ENCODE results near the gene TNNT3.

TNNT3 gene

DNA sequence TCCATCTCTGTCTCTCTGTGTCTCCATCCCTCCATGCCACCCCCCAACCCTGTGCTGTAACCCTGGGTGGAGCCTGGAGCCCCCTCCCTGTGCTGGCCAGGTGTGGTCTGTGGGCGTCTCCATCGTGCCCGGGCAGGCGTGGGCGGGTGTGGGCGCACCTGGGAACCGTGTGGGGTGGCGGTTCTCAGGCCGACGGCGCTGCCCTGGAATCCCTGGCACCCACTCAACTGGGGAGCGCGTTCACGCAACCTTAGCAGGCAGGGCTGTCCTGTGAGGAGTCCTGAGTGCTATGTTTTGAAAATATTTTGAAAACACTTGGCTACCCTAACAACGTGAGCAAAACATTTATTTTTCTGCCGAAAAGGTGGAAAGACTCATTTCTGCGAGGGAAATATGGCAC is 4.7 kb downstream of the TNNT3 start:
- DNase-seq: no peak

GRCh38 chr11:1924646-1925372 is 5.3 kb downstream of the TNNT3 start:
- no peak for DNase-seq

GRCh38 chr11:1925373-1926155 is 6.1 kb downstream of the TNNT3 start:
- no peak for DNase-seq

GRCh38 chr11:1926156-1927025 is 6.9 kb downstream of the TNNT3 start:
- DNase-seq: no peak

GRCh38 chr11:1927026-1927847 is 7.7 kb downstream of the TNNT3 start:
- no peak for DNase-seq

DNA sequence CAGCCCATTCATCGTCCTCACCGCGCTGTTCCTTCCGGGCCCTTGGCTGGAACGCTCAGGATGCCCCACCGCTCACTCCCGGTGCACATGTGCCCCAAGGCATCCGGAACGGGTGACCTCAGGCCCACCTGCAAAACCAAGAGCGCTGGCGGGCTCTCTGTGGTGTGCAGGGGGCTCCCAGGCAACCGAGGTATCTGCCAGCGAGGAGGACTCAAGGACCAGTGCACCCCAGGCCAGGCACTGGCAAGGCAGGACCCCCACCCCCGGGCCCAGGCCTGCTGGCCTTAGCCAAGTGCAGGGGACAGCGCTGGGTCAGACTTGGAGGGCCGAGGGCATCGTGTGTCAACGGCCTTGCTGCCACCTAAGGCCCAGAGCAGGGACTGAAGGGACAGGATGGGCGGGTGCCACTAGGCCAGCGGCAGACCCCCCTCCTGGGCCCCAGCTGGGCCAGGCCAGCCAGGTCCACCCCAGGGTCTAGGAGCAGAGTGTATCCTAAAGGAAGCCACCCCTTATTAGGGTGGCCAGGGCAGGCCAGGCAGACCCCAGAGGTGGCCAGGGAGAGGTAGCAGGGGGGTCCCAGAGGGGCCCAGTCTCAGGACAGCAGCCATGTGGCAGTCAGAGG is 8.5 kb downstream of the TNNT3 start:
- DNase-seq: no peak

- DNase-seq: no peak
Observed at GRCh38 chr11:1928470-1928890, 9.0 kb downstream of the TNNT3 start.

DNA sequence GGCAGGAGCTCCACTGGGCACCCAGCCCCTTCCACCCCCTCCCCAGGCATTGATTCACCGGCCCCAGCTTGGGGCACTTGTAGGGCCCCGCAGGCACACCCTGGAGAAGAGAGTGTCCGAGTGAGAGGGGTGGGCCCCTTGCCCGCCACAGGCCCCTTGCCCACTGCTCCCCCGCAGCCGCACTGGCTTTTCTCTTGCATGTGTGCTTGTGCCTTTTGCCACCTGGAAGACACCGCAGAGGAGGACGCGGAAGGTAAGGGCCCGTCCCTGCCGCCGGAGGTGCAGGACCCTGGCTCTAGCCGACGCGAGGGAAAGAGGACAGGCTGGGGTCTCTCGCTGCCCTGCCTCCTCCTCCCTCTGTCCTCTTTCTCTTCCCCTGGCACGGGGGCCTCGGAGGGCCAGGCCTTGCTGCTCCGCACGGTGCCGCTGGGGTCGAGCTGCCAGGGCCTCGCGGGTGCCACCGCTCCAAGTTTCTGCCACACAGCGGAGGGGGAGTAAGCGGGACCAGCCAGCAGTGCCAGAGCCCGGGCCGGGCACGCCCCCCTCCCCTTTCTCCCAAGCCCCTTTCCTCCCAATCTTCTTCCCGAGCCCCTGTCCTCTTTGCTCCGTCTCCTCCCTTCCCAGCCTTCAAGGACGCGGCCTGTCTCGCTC is 9.5 kb downstream of the TNNT3 start:
- DNase-seq: no peak

DNA sequence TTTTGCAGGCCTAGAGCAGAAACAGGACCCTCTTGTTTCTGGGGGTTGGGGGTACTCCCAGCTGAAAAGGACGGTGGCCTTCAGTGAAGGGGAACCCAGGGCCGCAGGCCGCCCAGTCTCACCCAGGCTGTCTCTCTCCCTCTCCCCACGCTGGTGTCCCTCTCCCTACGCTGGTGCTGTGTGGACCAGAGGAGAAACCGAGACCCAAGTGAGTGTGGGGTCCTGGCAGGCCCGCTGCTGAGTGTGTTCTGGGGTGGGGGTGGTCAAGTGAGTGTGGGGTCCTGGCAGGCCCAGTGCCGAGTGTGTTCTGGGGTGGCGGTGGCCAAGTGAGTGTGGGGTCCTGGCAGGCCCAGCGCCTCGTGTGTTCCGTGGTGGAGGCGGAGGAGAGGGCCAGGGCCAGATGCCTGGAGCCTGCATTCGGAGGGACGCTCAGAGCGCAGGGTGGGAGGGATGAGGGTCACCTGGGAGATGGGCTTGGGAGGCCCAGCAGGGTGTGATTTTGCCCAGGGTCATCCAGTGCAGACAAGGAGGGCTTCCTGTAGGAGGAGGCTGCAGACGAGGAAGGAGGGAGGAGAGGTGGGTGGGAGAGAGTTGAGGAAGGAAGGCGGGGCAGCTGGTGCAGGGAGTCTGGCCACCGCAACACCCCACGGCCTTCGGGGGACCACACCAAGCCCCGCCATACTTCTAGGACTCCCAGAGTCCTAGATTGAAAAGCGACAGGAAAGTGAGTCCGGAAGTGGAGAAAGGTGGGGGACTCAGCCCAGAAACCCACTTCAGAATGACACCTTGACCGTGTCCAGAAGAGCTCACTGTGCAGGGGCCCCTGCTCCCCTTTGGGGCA is 10.3 kb downstream of the TNNT3 start:
- no peak for DNase-seq

DNA sequence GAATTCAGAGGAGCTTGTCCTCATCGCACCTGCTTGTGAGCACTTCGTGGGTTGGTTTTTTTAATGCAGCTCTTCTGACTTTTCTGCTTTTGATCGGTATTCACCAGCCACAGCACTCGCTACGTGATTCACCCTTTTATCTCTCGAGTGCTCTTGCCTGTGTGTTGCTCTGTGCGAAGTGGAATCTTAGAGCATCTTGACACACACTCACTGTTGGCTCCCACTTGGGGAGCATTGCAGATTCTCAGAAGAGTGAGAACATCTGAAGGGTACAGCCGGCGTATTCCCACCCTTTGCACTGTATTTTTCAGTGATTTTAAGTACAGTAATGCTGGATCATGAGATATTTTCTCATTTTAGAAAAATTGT is 10.9 kb downstream of the TNNT3 start:
- DNase-seq: no peak

DNA sequence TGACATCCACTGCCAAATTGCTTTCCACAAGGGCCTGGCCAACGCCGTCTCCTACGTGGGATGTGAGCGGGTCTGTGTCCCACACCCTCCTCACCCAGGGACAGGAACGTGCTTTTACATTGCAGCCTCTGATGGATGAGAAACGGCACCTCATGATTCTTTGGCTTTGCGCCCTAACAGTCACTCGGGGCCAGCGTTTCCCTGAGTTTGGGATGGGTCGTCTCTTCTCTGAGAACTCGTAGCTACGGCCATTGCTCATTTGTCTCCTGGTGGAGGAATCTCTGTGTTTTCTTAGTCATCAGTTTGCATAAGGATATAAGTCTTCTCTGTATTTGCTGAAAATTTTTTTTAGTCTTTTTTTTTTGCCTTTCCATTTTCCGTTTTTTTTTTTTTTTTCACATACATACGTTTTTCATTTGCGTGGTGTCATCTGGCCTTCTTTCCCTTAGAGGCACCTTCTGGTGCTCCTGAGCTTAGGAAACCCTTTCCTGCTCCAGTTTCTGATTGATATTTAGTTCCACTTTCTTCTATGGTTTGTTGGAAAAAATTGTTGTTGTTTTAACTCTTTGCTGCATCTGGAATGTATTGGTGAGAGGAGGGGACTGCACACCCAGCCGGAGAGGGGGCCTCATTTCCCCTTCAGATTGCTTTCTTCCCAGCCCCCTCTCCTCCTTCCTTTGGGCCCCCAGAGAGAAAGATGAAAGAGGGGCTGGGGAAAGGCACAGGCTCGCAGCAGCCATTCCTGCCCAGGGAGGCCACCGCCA is 12.0 kb downstream of the TNNT3 start:
- no peak for DNase-seq

GRCh38 chr11:1932105-1932480 is 12.6 kb downstream of the TNNT3 start:
- DNase-seq: no peak

DNA sequence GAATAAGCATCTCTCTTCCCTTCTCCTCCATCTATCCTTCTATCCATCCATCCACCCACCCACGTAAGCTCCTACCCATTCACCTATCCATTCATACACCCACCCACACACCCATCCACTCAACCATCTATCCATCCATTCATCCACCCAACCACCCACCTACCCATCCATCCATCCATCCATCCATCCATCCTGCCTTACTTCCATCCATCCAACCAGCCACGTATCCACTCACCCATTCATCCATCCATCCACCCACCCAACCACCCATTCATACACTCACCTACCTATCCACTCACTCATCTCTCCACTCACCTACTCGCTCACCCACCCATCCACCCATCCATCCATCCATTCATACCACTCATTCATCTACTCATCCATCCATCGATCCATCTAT is 13.2 kb downstream of the TNNT3 start:
- no peak for DNase-seq

DNA sequence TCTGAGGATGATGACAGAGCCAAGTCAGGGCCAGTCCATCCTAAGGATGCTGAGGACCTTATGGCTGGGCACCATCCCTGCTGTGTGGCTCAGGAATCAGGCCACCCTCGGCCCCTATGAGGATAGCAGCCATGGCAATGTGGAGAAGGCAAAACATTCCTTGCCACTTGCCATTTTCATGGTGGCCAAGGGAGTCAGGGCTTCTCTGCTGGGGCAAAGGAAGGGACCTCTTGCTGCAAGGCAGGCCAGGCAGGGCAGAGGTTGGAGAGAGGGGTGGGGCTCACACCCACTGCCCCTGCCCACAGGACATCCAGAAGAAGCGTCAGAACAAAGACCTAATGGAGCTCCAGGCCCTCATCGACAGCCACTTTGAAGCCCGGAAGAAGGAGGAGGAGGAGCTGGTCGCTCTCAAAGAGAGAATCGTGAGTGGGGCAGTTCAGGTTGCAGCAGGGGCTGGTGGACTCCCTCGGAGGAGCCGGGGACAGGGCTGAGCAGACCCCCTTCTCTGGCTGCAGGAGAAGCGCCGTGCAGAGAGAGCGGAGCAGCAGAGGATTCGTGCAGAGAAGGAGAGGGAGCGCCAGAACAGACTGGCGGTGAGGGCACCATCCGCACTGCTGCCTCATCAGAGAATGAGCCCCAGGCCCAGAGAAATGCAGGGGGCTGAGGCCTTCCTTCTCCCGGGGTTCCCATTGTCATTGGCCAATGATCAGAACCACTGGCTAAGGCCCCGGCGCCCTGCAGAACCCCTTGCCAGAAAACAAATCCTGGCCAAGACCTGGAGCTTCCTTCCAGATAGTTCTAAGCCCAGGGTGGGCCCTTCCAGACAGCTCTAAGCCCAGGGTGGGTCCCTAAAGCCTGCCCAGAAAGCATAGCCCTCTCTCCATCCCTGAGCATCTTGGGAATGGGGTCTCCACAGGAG is 14.2 kb downstream of the TNNT3 start:
- DNase-seq: no peak

DNA sequence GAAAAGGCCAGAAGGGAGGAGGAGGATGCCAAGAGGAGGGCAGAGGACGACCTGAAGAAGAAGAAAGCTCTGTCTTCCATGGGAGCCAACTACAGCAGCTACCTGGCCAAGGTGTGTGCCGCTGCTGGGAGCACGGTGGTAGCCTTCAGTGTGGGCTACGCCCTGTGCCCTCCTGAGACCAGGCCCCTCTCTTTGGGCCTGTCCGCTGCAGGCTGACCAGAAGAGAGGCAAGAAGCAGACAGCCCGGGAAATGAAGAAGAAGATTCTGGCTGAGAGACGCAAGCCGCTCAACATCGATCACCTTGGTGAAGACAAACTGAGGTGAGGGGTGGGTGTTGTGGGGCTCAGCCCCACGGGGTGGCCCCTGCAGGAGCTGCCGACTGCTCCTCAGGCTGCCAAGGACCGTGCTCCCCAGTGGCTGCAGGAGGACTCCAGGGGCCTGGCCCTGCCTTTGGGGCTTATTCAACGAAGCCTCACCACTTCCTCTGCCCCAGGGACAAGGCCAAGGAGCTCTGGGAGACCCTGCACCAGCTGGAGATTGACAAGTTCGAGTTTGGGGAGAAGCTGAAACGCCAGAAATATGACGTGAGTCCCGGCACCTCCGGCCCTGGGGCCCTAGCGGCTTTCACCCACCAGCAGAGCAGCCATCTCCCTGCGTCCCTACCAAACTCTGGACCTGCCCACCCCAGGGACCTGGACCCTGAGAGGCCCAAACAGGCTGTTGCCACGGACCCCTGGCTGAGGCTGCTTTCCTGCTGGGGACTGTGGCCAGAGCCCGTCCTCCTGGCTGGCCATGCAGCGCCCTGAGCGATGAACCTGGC is 15.0 kb downstream of the TNNT3 start:
- no peak for DNase-seq

GRCh38 chr11:1935156-1936071 is 15.9 kb downstream of the TNNT3 start:
- no peak for DNase-seq
